ENCODE measurements around the gene RBSN. TPM values are rescaled to one million over a fixed set of nuclear protein-coding genes. Genes with fewer than 3 reads are reported as not detected.

The RBSN gene
- total and polyA plus RNA-seq, 2 experiments from 2014 or later = 10.6 to 26.5 TPM

GRCh38 chr3:15066467-15066866, 32.5 kb downstream of the RBSN start:
- Mint-ChIP-seq H3K4me1 (peaks cover 16% of the 10 kb centered on the region), H3K9me3 (no peaks in the 10 kb centered on the region), H3K4me3 (0 out of 3 replicates have a peak overlapping the region, but pooled peaks have one; percentile 7), H3K27me3 (ENCODE audit: insufficient read depth, low read depth, poor library complexity) (peaks cover 12% of the 10 kb centered on the region), H3K27ac (no peak overlapping the region), H3K36me3 (ENCODE audit: low read depth) (peaks cover 17% of the 10 kb centered on the region; the same call in 2 of the 3 replicates)
- DNase-seq (ENCODE audit: low spot score) = no peak
- TF ChIP-seq ZNF114 (CRISPR knock-in tag; IDR thresholded peaks at IDR 0.05) (no peak), JUNB (IDR thresholded peaks at IDR 0.05; ENCODE audit: unreplicated experiment) (no peak), NANOG (IDR thresholded peaks at IDR 0.05; ENCODE audit: borderline replicate concordance) (no peak), CREB1 (CRISPR knock-in tag; IDR thresholded peaks at IDR 0.05; ENCODE audit: low read depth) (no peak), ZNF462 (CRISPR knock-in tag; IDR thresholded peaks at IDR 0.05) (no peak), STAT1 (IDR thresholded peaks at IDR 0.05; ENCODE audit: unreplicated experiment) (no peak), CTCF (conservative IDR thresholded peaks at IDR 0.05; ENCODE audit: low read depth in 2 of 2) (no peak), POLR2AphosphoS5 (IDR thresholded peaks at IDR 0.05; ENCODE audit: low read depth) (no peak), ZNF331 (CRISPR knock-in tag; IDR thresholded peaks at IDR 0.05; ENCODE audit: low read depth) (no peak), ETS1 (IDR thresholded peaks at IDR 0.05) (no peak), EZH2phosphoT487 (IDR thresholded peaks at IDR 0.05; ENCODE audit: unreplicated experiment) (no peak), REST (IDR thresholded peaks at IDR 0.05; ENCODE audit: unreplicated experiment) (no peak), EZH2 (IDR thresholded peaks at IDR 0.05; ENCODE audit: low read depth, unreplicated experiment) (no peak)
- H3K27me3 ChIP-seq (ENCODE audit: insufficient read depth) = no peaks in the 10 kb centered on the region
- H4K20me1 ChIP-seq (replicated peaks; ENCODE audit: insufficient read depth) = peaks cover 7% of the 10 kb centered on the region; the same call in 1 of the 2 replicates
- H3K4me2 ChIP-seq = no peak overlapping the region
- no peaks in the 10 kb centered on the region for H3K9me2 ChIP-seq (ENCODE audit: insufficient read depth)
- no peak for ATAC-seq
- H3K36me3 ChIP-seq (ENCODE audit: insufficient read depth) = no peaks in the 10 kb centered on the region; the same call in 1 of the 2 replicates
- H2AFZ ChIP-seq = peak overlapping the region; percentile 92; the same call in 1 of the 2 replicates
- peaks cover 6% of the 10 kb centered on the region; the same call in 1 of the 2 replicates for H3K4me1 ChIP-seq (ENCODE audit: insufficient read depth)
- peaks cover 22% of the 10 kb centered on the region for H3K79me2 ChIP-seq (replicated peaks; ENCODE audit: insufficient read depth)
- H3K4me3 ChIP-seq = no peak overlapping the region
- no peaks in the 10 kb centered on the region for H3F3A ChIP-seq (replicated peaks; ENCODE audit: low read depth)
- H3K27ac ChIP-seq (ENCODE audit: low read depth) = no peak overlapping the region

All from GM23338 (cell line).